DMS53 (cell line): ENCODE data around the gene MOCOS.

Experiments
- DNase-seq: peaks from one replicate; lab custom pipeline; 2025; lab: John Stamatoyannopoulos, UW

Gene MOCOS

DNA sequence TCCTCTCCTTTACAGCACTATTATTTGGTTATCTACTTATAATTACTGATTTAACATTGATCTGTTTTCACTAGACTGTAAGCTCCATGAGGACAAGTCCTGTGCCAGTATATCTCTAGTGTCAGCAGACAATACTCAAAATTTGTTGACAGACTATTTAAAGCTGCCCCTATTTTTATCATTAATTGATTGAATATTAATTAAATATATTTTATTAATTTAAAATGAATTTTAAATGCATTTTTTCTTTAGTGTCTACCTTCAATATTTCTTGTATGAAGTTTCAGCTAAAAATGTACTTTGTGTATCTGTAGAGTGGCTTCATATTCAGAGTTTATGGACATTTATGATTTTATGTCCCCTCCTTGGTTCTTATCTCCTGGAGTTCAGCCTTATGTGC, 83.9 kb downstream of the MOCOS start:
- no peak for DNase-seq

DNA sequence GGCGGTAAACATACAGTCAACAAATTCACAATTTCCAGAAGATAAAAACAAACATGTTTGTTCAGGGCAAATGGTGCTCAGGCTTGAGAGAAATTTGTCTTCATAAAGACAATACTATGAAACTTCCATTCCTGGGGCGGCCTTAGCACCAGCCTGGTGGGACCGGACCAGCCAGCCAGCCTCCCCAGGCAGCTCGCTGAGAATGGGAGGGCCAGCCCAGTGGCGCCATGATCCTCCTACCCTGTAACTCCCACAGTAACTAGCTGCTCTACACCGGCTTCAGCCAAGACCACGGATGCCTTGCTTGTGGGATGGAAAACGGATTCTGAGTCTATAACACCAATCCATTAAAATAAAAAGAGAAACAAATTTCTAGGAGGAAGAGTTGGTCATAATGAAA, 86.0 kb downstream of the MOCOS start:
- DNase-seq: no peak

DNA sequence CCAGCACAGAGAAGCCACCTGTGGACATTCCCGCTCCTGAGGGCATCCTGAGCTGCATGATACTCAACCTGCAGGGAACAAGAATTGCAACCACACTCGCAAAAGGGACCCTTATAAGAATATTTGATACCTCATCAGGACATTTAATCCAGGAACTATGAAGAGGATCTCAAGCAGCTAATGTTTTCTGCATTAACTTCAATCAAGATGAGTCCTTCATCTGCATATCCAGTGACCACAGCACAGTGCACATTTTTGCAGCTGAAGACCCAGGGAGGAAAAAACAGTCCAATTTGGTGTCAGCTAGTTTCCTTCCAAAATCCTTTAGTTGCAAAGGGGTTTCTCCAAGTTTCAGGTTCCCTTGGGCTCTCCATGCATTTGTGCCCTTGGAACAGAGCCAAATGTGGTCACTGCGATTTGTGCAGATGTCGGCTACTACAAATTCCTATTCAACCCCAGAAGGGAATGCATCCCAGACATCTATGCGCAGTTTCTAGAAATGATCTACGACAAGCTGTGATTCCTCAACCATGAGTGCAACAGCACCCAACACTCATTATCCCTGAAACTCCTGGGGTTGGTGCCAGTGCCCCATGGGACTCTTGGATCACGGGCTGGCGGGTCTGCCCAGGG, 86.9 kb downstream of the MOCOS start:
- DNase-seq: no peak

DNA sequence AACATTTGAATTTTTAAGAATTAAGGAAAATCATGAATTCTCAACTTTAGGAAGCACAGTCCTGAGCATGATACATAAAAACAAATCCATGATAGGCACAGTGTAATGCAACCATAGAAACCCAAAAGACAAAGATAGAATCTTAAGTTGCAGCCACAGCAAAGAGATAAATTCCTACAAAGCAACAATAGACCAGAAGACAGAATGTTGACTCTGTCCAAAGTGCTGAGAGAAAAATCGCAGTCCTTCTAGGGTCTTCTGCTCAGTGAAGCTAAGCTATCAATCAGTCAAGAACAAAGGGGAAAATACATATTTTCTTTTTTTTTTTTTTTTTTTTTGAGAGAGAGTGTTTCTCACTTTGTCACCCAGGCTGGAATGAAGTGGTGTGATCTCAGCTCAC, 88.3 kb downstream of the MOCOS start:
- no peak for DNase-seq

DNA sequence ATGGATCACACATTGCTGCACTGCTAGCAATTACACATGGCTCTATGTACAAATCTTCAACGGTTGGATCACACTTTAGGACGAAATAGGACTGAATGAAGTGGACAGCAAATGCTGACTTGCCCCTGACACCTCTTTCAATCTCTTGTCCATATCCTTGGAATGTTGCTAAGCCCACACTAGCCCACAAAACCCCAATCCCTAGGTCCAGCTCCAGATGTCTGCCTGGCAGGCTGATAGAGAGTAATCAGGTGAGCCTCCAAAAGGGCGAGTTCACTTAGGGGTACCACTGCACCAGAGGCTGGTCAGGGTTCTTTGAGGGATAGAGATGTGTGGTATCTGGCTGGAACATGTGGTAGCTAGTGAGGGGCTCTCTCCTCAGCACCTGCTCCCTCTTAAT, 91.7 kb downstream of the MOCOS start:
- no peak for DNase-seq

DNA sequence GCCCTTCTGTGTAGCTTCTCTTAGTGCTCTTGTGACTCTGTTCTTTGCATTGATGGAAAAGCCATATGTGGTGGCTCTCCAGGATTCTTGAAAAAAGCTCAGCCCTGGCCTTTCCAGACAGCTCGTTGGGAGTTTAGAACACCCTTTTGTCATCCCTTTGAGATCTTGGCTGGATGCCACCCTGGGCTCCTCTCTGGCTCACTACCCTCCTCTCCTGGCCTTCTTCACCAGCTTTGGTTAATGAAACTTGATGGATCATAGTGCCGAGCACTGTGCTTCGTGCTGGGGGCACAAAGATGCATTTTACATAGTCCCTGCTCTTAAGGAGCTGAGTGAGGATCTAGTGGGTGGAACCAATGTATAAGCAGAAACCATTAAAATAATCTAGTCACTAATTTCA, 94.6 kb downstream of the MOCOS start:
- DNase-seq: no peak

DNA sequence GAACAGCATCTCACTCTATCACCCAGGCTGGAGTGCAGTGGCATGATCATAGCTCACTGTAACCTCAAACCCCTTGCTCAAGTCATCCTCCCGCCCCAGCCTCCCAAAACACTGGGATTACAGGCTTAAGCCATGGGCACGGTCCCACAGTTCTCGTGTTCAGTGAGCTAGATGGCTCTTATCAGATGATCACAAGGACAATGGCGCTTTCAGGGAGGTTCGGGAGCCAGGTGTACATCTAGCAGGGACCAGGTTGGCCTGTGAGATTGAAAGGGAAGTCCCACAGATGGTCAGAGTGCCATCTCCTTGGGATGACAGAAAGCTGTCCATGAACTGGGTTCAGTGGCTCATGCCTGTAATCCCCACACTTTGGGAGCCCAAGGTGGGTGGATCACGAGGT, 96.2 kb downstream of the MOCOS start:
- DNase-seq: no peak

DNA sequence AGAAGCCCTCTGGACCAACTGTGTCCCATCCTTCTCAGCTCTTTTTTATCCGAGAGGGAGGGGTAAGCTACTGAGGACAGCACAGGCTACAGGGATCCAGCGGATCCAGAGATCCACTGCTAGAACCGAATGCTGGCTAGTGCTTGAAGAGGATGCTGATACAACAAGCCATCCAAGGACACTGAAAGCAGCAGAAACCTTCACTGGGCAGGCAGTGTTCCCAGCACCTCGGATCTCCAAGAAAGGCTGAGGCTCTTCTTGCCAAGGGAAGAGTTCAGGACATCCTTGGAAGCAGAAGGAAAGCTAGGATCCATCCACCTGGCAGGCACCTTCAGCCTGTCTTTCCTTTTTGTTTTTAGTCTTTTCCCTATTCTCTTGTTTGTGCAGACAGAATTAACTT, 97.0 kb downstream of the MOCOS start:
- DNase-seq: peak; percentile 33

DNA sequence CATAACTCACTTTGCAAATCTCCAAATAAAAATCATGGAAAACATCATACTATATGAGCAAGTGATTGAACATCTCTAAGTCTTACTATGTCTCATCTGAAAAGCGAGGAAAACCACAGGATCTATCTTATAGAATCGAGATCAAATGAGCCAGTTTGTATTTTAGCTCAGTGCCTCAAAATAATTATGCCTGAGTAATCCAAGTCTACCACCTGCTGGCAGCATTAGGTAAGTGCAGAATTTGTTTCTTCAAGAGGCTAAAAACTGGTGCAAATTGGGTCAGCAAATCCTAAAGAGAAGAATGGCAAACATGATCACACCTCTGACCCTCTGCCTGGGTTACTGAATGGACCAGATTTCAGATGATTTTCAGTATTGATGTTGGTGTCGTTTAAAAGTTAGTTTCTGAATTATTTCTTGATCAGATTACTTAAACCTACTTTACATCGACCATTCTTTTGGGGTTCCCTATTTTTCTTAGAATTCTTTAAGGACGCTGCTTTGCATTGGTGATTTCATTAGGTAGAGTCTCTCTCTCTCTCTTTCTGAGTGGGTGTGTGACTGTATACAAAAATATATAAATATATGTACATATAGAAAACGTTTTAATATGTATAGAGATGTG, 97.5 kb downstream of the MOCOS start:
- DNase-seq: peak; percentile 84

DNA sequence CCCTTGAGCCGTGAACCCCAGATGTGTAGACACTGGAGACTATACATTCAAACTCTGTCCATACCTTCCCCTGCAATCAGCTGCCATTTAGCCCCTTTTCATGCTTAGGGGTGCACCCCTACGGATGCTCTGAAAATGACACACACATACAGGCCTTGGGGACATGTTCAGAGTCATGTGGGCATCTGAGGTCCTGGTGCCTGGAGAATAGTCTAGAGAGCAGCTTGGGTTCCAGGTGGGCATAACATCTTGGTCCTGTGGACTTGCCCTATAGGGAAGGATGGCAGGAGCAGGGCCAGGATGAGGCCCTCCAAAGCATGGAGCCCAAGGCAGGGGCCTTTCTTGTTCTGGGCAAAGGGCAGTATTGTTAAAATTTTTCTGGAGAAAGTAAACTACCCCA, 100.4 kb downstream of the MOCOS start:
- no peak for DNase-seq

DNA sequence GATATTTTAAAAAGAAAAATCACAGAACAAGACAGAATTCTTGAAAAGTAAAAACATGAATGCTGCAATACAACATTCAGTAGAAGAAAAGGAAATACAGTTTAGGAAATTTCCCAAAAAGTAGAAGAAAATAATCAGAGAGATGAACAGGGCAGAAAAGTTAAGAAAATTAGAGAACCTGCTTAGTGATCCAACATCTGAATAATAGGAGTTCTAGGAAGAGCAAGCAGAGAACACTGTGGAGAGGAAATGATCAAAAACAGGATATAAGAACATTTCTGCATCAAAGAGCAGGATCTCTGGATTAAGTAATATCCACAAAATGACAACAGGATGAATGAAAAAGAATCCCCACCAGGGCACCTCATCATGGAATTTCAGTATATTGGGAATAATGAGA, 101.4 kb downstream of the MOCOS start:
- DNase-seq: peak; percentile 19

DNA sequence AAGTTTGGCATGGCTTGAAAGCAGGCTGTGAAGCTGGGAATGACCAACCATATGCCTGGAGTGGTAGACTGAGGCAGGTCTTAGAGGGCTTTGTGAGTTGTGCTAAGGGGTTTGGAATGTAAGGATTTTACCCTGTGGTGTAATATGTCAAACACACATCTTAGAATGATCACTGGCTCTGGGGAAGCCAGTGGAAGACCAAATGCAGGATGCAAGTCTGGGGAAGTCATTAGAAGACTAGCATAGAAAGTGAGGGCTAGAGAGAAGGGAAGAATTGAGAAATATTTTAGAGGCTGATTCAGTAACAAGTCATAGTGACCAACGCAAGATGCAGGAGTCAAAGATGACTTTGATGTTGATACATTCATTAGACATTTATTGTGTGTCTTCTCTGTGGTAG, 106.7 kb downstream of the MOCOS start:
- no peak for DNase-seq

DNA sequence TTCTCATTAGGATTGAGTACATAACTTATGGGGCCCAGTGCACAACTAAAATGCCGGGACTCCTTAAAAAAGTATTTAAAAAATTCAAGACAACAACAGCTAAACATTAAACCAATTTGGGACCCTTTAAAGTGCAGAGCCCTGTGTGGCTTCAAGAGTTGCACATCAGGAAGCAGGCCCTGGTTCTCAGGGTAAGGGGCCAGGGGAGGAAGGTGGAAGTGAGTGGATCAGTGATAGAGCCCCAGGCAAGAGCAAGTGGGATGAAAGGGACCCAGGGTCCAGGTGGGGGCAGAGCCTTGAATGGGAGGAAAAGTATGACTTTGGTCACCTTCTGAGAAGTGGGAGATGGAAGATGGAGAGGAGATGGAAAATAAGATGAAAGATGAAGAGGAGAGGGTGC, 107.9 kb downstream of the MOCOS start:
- DNase-seq: no peak

DNA sequence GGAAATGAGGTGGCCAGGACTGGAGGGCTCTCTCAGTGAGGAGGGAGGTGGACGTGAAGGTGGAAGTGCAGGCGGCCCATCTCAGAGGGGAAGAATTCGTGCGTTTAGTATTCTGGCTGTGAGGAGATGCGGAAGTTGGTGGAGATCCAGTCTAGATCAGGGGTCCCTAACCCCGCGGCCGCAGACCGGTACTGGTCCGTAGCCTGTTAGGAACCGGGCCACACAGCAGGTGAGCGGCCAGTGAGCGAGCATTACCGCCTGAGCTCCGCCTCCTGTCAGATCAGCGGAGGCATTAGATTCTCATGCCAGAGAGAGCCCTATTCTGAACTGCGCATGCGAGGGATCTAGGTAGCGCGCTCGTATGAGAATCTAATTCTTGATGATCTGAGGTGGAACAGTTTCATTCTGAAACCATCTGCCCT, 108.6 kb downstream of the MOCOS start:
- peak; percentile 89 for DNase-seq

DNA sequence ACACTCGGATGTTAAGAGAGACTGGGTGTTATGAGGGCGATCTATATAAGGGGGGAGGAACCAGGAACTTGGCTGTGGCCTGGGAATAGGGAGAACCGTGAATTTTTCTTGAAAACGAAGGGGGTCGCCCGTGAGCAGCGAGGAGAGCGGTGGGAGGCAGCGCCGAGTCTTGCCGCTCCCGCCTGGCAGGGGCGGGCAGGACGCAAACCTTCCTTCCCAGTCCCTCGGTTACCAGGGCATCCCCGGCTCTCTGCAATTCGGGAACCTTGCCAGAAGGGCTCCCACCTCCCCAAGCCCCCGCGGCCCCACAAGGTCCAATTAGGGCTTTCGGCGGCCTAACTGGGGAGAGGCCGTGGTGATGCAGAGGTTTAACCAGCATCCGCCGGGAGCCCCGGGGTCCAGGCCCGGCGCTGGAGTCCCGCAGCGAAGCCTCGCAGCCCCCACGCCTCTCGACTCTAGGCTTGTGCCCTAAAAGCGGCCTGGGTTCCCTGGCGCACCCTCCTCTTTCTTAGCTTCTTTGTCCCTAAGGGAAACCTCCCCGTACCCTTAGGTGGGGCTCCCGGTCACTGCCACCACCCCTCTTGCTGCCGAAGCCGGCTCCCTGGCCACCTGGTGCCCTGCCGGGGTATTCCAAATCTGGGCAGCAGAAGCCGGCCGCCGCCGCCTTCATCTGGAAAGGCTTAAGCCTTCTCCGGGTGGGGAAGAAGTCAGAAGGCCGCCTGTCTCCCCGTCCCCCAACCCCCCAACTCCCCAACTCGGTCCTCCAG, 109.5 kb downstream of the MOCOS start:
- peak; percentile 91 for DNase-seq

DNA sequence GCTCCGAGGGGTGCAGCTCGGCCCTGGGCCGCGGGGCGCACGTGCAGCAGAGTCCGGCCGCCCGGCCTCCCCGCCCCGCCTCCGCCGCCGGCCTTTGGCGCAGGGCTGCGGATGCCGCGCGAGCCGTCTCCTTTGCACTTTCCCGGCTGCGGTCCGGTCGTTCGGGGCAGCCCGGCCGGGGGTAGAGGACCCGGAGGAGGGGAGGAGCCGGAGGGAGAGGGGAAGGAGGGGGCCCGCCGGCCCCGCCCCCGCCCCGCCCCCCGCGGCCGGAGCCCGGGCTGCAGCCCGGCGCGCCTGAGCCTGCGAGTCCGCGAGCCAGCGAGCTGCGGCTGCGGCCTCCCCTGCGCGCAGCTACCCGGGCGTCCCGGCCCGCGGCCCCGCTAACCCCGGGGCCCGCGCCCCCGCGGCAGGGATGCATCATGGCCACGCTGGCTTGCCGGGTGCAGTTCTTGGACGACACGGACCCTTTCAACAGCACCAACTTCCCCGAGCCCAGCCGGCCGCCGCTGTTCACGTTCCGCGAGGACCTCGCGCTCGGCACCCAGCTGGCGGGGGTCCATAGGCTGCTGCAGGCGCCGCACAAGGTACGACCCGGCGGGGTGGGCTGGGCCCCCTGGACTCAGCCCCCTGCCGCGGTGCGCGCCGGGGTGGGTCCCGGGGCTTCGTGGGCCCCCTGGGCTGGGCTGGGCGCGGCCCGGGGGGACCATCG, 110.3 kb downstream of the MOCOS start, which contains the start of gene FHOD3:
Gene FHOD3 (plus strand): TSS at position 297 of the 709 bp plus-strand sequence. CDS start 123 bp downstream, at position 420.
- peak; percentile 94 for DNase-seq

DNA sequence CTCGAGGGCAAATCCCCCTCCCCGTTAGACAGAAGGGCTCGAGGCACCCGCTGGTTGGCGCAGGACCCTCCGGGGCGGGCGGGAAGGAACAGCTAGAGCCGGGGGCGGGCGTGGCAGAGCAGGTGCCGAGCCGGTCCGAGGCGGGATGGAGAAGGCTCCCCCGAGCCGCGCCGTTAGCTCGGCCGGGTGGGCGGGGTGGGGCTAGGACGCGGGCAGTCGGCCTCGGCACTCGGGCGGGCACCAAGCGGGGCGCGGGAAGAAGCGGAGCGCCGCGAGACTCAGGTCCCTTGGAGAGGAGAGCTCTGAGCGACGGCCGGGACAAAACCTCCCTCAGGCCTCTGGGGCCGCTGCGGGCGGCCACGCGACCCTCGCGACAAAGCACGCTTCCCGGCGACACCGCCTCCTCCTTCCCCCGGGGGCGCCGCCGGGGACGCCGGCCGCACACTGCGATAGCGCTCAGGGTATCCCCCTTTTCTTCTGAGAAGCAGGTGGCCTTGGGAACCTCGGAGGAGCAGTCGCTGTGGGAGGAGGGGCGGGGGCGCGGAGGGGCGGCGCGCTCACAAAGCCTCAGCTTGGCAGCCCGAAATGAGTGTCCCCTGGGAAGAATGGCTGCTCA, 110.9 kb downstream of the MOCOS start:
- peak; percentile 59 for DNase-seq

DNA sequence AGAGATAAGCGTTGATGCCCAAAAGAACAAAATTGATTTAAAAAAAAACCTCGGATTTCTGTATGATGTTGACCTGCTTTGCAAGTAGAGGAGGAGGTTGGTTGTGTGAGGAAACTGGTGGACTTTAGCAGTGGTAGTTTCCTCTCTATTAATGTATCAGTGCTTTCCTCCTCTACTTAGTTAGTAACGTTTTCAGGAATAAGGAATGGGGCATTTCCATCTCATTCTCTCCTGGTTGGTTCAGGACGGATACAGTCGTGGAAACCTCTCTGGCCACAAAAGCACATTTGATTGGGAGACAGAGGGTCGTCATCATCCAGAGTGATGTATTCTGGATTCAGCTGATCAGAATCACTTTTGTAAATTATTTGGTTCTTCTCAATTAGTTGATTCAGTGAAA, 111.7 kb downstream of the MOCOS start:
- DNase-seq: no peak

DNA sequence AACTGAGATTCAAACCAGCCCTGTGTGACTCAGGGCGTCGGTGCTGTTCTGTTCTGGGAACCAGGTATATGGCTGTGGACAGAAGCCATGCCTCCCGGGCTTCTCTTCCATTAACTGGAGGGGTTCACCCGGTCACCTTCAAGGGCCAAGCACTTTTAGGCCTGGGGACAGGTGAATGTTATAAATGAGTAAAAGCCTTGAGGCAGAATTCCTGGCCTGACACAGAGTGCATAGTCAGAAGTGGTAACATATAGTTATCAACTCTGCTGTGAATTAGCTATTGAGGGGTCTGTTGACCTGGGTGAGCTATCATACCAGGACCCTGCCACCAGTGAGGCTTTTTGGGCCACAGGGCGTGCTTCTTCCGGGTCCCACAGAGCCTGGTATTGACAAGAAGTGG, 112.9 kb downstream of the MOCOS start:
- DNase-seq: no peak

DNA sequence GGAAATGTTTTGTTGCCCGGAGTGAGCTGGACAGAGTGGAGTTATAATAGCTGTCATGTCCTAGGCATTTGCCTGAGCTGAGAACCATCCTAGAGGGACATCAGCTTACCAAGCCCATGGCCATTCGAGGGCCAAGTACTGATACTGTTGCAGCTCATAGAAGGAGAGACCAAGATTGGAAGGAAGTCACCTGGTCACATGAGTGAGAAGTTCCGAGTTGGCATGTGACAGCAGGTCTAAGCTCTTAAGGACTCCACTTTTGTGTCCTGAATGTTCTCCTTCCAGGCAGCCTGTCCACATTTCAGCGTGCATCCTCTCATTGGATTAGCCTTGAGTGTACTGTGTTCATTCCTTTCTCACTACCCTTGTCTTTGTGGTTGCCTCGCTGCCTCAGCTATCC, 114.6 kb downstream of the MOCOS start:
- no peak for DNase-seq

DNA sequence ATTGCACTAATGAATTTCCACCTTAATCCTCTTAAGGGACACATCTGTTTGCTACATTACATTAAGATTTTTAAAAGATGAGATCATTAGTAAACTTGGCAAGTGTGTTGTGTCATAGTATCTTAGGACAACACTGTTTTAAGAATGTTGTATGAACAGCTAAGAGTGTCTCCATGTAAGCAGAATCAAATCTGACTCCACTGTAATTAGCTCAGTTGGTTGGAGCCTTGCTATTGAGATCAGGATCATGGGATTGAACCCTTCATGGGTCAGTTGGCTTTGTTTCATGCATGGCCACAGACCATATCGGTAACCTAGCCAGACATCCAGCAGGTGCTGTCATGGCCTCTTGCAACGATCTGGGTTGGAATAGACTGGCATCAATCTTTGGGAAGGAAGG, 115.4 kb downstream of the MOCOS start:
- peak; percentile 41 for DNase-seq

DNA sequence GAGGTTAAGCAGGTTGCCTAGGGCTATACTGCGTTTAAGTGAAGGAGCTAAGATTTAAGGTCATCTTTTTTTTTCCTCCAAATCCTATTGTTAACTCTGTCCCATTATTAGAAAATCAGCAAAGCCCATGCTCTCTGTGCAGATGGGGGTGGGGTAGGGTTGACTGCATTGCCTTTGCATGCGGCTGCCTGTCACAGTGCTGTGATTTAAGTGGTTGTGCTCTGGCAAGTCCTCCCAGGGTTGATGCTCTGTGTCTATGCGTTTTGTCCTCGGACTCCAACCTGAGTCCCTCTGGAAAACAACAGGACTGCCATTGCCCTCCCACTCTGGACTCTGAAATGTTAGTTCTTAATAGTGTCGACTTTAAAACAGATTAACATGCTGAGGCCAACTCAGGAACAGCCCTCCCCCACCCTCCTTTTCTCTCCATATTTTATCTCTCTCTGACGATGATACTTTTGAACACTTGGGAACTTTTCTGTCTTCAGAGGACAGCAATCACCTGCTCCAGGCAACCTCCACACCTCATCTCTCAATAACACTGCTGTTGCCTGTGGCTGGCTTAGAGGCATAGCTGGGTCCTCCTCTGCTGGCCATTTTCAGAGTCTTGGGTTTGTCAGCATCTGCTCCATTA, 116.0 kb downstream of the MOCOS start:
- DNase-seq: no peak
